HG03354 (cell line): Measurements from ENCODE around the gene NEDD4L.

Experiments
- ATAC-seq: cut with Tn5 transposase; IDR thresholded peaks from one replicate; pipeline ENCODE4 v1.9.1; 2021; ENCODE audit warnings: mild to moderate bottlenecking; ENCODE audit not compliant: unreplicated experiment, poor library complexity, severe bottlenecking

NEDD4L gene

DNA sequence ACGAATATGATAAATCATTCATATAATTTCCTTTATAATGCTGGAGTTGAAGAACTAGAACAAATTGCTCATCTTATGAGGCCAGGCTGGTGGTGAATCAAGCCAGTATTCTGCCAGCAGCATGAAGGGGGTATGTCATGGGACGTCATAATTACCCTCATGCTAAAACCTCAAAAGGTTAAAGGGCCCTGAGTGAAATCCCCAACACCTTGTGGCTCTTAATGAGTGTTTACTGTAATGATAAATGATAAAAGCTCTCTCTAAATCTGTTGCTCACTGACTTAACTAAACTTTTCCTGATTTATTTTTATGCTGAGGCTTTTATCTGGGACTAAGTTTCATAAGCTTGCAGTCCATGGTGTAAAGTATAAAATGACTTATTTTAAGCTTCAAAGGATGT lies 18.3 kb upstream of the NEDD4L start:
- no peak for ATAC-seq

DNA sequence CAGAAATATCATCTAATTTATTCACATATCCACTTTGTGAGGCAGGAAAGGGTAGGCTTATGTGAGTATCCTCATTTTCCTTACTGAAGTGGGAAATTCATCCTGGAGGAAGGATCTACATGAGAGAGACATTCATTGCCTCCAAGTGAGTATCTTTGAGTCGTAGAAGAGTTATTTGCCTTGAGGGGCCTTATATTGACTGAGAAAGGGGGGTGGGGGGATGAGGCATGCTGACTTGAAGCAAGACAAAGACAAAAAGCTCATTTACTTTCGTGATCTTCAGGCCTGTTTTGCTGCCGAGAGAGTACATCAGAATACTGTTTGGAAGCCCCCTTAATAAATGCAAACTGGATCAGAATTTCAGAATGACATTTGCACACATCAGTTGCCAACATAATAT lies 17.6 kb upstream of the NEDD4L start:
- no peak for ATAC-seq

DNA sequence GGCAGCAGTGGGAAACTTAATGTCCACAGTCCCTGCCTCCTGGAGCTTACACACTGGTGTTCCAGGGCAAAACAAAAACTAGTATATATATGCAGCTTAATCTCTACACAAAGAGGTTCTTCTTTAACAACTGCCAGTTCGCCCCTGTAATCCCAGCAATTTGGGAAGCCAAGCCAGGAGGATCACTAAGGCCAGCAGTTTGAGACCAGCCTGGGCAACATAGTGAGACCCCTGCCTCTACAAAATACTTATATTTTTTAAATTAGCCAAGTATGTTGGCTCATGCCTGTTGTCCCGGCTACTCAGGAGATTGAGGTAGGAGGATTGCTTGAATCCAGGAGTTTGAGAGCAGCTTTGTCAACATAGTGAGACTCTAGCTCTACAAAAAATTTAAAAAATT lies 17.2 kb upstream of the NEDD4L start:
- ATAC-seq: no peak

DNA sequence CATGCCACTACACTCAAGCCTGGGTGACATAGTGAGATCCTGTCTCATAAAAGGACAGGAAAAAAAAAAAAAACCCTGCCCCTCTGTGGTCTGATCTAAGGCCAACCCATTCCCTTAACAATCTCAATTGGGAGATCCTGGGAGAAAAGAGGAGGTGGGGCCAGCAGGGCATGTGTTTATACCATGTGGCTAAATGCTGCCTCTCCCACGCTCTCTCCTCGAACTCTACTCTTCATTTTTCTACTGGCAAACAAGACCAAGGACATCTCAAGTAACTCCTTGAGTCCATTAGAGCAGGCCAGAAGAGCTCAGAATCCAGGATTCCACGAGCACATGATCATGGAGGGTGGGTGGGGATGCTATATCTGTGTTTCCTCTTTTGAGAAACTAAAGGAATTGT lies 16.7 kb upstream of the NEDD4L start:
- ATAC-seq: no peak

DNA sequence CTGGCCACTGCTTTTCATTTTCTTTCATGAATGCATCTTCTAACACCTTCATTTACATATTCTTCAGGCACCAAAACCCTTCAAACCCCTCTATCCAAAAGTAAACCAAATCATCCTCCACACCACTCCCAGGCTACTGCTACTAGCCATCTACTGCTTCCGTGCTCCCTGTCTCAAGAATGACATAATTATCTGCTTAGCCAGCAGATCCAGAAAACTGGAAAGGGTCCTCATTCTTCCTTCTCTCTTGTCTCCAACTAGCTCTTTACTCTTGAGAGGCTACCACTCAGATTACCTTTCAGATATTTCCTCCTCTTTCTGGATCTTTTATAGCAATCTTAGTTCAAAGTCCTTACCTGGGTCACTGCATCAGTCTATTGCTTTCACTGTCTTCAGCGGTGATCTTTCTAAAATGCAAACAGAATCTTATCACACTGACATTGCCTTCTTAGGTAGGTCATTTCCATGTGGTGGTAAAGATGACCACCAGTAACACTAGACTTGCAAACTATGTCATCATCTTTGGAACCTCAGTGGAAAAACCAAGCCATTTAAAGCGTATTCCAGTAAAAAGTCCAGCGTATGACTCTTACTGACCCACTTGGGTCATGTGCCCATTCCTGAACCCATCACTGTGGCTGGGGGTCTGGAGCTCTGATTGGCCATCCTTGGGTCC lies 15.8 kb upstream of the NEDD4L start:
- ATAC-seq: no peak

DNA sequence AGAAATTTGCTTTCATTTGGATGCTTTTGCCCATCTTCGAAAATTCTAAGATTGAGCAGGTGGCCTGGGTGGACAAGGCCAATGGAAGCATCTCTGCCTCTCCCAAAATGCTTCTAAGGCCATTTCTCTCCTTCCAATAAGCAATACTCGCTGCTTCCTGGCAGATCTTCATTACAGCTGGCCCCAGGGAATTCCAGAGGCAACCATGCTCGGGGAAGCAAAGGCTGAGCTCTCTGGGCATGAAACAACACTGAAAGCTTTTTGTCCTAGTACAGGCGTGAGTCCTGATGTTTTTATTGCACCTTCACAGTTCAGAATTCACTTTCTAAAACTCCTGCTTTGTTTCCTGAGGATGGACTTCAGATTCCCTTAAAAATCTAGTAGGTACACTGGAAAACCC lies 11.8 kb upstream of the NEDD4L start:
- no peak for ATAC-seq

DNA sequence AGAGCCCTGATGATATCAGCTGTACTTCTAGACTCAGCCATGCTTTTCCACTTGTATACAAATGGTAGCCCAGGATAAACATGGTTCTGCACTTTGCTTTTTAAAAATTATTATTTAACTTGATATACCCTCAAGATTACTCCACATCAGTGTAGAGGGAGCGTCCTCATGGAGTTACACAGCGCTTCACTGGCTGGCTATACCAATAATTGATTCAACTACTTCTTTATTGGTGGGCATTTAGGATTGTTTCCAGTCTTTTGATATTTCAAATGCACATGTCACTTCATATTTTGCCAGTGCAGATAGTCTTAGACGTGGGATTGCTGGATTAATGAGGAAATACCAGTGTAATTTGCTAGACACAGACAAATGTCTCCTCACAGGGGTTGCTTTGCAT lies 10.8 kb upstream of the NEDD4L start:
- no peak for ATAC-seq

DNA sequence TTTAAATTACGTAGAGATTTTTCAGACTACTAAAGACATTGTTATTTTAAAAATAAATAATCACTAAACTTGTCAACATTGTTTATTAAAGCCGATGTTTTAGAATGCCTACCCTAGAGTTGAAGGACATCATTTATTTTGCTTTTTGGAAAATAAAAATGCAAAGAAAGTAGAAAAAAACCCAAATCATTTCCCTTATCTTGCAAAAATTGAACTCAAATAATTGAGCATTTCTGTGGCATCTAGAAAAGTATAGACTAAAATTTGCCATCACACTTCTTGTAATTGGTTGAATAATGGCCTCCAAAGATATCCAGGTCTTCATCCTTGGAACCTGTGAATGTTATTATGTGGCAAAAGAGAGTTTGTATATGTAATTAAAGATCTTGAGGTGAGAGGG lies 9.7 kb upstream of the NEDD4L start:
- ATAC-seq: no peak

DNA sequence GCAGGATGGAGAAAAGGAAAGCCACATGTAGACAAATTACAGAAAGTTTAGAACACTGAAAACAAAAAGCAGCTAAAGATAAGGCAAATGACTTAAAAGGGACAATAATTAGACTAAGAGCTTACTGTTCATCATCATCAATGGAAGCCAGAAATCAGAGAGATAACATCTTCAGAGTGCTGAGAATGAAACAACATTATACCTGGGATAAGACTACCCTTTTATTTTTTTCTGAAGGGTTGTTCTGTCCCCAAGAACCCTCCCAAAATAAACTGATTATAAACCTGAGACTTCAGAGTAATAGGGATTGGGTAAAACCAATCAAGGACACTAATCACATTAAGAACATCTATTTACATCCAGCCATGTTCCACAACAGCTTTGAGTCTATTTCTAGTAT lies 6.9 kb upstream of the NEDD4L start:
- no peak for ATAC-seq

DNA sequence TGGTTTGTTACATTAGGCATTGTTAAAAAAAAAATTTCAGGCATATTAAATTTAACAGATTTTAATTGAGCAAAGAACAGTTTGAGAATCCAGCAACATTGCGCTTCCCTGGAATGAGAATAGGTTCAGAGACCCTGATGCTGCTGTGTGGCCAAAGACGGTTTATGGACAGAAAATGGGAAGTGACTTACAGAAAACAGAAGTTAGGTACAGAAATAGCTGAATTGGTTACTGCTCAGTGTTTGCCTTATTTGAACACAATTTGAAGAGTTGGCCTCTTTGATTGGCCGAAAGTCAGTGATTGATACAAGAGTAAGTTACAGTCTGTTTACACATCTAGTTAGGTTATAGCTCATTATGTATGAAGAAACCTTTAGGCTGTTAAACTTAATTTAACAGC lies 6.0 kb upstream of the NEDD4L start:
- ATAC-seq: no peak

DNA sequence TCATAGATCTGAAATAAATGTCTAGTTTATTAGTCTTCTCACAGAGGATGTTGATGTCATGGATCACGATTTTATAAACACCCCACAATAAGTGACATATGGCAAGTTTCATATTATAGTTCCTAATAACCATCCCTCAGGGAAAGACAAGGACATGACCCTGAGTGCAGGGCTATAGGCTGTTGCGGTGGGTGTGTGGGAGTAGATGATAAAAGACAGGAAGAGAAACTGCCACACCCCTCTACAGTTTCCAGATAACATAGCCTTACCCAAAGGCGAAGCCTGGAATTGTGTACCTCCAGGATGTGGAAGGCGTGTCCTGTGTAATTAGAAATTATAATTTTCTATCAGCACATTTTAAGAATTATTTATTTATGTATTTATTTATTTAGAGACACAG lies 2.4 kb upstream of the NEDD4L start:
- no peak for ATAC-seq

DNA sequence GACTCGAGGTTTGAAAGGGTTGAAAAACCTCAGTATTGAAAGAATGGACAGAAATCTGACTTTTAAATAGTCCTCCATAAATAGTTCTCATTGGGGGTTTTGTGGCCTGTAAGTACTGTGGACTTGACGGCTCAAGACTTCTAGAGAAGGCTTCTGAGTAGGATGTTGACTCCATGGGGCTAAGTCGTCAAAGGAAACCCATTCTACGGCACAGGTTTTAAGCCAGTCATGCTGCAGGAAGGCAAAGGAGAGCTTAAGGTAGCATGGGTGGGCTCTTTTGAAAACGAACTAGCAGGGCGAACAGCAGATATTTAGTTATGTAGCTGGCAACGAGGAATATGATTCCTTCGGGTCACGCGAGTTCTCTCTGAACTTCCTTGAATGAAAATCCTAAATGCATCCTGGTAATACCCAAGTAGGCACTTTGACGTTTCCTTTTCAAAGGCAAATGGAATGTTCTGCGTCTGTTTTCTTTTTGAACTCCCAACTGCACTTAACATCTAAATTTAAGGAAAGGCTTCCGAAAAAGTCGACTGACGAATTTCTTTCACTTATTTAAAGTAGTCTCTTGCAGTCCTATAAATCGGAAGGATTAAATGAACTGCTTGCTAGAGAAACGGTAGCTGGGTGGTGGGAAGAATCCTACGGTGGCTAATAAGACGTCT lies 1.1 kb upstream of the NEDD4L start:
- ATAC-seq: no peak

DNA sequence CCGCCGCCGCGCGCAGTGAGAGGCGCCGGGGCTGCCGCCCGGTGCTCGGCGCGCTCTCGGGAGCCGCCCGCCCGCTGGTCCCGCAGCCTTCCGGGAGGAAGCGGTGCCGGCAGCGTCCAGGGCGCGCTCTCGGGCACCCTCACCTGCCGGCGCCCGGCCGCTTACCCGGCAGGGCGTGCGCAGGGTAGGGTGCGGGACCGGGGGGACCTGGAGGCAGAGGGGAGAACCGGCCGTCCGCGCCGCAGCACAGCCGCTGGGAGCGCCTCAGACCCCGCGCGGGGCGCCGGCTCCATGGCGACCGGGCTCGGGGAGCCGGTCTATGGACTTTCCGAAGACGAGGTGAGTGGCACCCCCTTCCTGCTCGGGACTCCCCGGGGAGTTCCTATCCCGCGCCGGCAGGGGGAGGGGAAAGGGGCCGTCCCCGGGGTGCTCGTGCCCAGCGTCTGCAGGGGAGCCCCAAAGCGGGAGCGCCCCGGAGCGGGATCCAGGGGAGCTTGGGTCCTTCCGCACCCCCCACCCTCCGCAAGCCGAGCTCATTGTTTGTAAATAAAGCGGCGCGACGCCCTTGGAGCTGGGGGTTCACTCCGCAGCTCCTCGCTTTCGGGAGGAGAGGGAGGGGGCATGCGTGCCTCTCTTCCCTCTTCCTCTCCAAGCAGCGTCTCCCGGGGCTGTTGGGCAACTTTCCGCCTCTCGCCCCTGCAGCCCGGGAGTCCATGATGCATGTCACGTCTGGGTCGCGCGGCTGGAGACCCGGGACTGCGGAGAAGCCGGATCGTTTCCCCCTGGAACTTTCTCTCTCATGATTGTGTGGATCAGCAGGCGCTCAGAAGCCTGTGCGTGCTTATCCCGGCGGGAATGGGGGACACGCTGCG lies 580 bp downstream of the NEDD4L start:
- ATAC-seq: peak; percentile 38

DNA sequence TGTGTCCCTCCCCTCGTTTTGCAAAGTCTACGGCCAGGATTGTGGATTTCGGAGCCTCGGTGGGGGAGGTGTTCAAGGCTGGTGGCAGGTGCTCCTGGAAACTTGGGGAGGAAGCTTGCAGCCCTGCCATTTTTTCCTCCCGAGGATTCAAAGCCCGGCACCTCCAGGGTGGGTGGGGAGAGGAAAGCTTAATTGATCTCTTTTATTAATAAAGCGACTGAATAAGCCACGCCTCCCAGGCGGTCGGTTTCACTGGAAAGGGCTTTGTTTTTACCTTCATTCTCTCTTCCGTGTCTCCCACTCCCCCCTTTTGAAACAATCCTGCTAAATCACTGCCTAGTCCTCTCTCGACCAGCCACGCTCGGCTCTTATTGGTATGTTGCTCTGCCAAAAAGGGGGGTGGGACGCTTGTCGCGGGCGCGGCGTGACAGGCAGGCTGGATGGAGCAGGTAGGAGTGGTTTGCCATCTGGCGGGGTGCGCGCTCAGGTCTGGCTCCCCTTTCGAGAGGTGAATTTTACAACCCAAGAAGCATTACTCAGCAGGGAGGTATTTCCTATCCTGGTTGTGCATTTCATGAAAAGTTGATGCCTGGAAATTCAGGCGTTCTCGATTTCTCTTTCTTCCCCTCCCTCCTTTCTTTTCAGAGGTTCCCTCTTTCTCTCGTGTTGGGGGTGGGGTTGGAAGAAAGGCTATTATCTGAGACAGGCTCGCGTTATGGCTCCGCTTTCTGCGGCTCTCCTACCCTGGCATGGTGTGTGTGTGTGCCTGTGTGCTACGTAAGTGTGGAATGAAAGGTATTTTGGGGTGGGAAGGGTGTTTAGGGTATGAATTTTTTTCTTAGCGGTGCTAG lies 1.4 kb downstream of the NEDD4L start:
- ATAC-seq: no peak

DNA sequence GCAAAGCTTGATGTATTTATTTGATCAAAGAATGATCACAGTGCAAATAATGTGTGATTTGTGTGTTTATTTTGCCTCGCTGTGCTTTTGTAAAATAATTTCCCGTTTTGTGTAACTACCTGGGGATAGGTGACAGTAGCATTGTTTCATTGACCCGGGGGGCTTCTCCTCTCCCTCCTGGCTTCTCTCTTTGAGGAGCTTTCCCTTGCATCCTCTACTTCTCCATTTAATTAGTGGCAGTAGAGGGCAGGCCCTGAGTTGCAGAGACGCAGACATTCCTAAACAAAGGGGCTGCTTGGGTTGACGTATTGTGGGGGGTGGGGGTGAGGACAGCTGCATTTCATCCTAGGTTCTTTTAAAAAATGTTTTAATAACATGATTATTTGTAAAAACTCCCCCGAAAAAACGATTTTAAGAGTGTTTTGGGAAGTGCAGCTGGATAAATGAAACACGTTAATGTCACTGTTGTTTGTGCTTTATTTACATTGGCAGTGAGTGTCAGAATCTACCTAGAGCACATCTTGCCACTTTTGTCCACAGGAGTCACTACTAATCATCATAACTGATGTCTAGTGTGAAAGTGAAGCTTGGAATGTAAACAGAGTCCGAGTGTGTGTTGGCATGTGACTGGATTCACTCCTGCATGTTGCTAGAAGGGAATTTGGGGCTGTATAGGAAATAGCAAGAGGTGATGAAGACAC lies 2.2 kb downstream of the NEDD4L start:
- ATAC-seq: no peak

DNA sequence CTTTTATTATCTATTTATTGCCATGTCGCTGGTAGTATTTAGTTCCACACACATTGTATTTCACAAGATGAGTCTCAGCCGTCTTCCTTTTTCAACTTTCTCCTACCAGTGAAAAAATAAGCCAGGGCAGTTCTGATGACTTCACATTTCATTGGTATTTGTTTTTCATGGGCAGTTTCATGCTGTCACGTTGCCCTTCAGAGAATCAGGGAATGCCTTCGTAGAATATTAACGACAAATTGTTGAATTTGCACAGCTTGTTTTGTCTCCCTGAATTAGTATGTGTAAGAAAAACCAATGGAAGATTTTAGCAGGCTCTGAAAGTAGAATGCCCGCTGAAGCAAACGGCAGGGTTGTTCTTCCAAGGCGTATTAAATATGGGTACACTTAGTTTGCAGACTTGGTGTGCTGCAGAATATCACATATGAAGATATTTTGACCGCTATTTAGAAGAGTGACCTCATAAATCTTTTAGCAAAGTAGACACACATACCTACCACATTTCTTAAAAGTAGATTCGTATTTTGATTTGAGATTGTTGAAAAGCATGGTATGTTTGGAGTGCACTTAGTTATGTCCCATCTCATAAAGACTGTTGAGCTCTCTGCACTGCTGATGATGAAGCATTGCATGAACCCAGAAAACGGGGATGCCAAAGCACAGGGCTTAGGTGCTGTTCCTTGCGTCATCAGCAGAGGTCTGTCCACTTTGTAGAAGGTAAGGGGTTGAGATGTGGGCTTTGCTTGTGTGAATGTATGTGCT lies 2.9 kb downstream of the NEDD4L start:
- no peak for ATAC-seq

DNA sequence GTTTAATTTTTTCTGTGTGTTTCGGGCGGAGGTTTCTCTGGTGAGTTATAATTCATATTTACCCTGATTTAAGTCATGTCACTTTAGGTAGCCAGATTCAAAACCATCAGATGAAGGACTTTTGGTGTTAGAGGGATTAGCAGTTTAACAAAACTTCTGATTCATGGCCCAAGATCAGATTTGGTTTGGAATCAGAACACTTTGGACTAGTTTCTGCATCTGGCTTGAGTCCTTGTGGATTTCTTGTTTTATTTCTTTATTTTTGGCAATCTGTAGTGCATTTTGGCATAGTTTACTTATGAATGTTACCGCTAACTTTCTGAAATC lies 3.5 kb downstream of the NEDD4L start:
- no peak for ATAC-seq

DNA sequence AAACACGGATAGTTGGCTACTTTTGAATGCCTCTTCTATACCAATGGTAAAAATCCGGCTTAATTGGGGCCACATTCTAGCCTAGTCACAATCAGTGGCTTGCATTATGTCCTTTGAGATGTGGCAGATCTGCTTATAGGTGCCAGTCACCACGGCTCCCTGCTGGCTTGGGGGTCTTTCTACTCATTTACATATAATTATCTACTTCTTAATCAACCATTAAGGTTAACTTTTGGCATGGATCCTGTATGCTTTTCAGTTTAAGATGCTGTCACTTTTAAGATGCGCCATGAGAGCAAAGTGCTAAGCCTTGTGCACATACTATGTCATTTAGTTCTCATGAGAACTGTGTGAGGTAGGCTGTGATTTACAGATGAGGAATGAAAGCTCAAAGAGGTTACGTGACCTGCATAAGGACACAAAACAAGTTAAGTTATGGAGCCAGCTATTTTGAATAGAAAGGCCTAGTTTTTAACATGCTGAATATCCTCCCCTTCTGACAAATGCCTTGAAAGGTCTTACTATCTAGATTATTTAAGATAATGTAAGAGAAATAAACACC lies 4.1 kb downstream of the NEDD4L start:
- ATAC-seq: no peak
